Breast epithelium (tissue), 4 donors: ENCODE data around the gene ZNF681. TPM values are rescaled to one million over a fixed set of nuclear protein-coding genes. Genes with fewer than 3 reads are reported as not detected.
"Not testable (repeated sequence)": the region's sequence is repeated elsewhere in the genome, so short reads cannot be mapped to it uniquely, and the experiment has no call there.

Experiments
- DNase-seq, 2 donors: peaks; one replicate each; pipeline ENCODE4 v3.0.0-alpha.2; 2019; ENCODE audit warnings: low spot score in 2 of 2
- H3K27ac ChIP-seq, 2 donors: fragments of 200-600 bp; sonication (generic) in 1 of 2; one replicate each; pipeline ENCODE4 v1.5.1; 2016 to 2019; ENCODE audit warnings: mild to moderate bottlenecking in 1 of 2
- H3K27me3 ChIP-seq, 2 donors: fragments of 200-600 bp; sonication (generic) in 1 of 2; one replicate each; pipeline versions ENCODE4 v1.5.1 to v1.6.0; 2017 to 2019; ENCODE audit warnings: control low read depth in 1 of 2, mild to moderate bottlenecking in 1 of 2
- H3K36me3 ChIP-seq: fragments of 200-600 bp; one replicate; pipeline ENCODE4 v1.5.1; 2019
- H3K4me1 ChIP-seq, 2 donors: fragments of 200-600 bp; sonication (generic); one replicate each; pipeline ENCODE4 v1.5.1; 2016 to 2019; ENCODE audit warnings: control low read depth in 1 of 2
- H3K4me3 ChIP-seq, 3 donors: fragments of 200-600 bp; sonication (generic); 1 replicate in 2 of 3; 2 replicates in 1 of 3; pipeline ENCODE4 v1.5.1; 2016 to 2019; ENCODE audit warnings: mild to moderate bottlenecking in 3 of 3, moderate library complexity in 2 of 3
- H3K9me3 ChIP-seq, 2 donors: fragments of 200-600 bp; sonication (generic) in 1 of 2; one replicate each; pipeline ENCODE4 v1.5.1; 2016 to 2019; ENCODE audit warnings: control low read depth in 1 of 2
- POLR2A ChIP-seq: fragments of 450-650 bp; IDR thresholded peaks from one replicate; pipeline ENCODE4 v1.6.1; 2016; ENCODE audit warnings: antibody characterized with exemption, mild to moderate bottlenecking, moderate library complexity
- POLR2AphosphoS5 ChIP-seq, 3 donors: sonication (generic); formaldehyde crosslinking; IDR thresholded peaks; one replicate each; pipeline ENCODE4 v1.6.1; 2017; ENCODE audit warnings: antibody characterized with exemption in 3 of 3
- intact Hi-C: fragments of 100-400 bp; cut with DNase I; formaldehyde crosslinking; loops from one replicate; pipeline ENCODE4 v1.15.1; 2023; ENCODE audit warnings: low total_unique reads
- total RNA-seq, 3 donors: library from RNA; depleted of rRNA; stranded (reverse); fragments of >200 nt; gene quantifications; one replicate each; pipeline ENCODE4 v1.1.0, GENCODE V29; 2016
- TF ChIP-seq, protein P1 (sequence below), 3 donors: fragments of 450-650 bp; IDR thresholded peaks; one replicate each; pipeline ENCODE4 v1.5.1; 2016 to 2017; ENCODE audit warnings: antibody characterized with exemption in 3 of 3, mild to moderate bottlenecking in 3 of 3, moderate library complexity in 3 of 3

ZNF681 gene
- total RNA-seq, 3 donors from 2014 or later: 1.1 to 6.1 (median 2.6) TPM

DNA sequence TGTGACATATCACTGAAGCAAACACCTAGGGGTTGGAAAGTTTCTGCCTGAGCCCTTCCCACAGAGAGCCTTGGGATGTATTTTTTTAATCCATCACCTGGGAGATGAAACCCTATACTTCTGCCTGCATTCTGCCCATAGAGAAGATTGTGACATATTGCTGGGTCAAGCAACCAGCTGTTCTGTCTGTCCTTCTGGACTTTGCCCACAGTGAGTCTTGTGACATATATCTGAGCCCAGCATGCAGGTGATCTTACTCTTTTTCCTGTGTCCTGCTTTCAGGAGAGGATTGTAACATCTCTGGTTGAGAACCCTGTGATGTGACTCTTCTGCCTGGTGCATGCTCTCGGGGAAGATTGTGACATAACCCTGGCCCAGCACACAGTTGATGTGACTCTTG is 24.9 kb upstream of the ZNF681 start:
- intact Hi-C loops: no loop called here
- Histone ChIP-seq H3K4me1 (no peaks in the 10 kb centered on the region), H3K9me3 (no peaks in the 10 kb centered on the region), H3K27ac (no peak overlapping the region), H3K4me3 (no peak overlapping the region), H3K27me3 (no peaks in the 10 kb centered on the region), H3K36me3 (no peaks in the 10 kb centered on the region)
- DNase-seq: no peak
- TF ChIP-seq POLR2A (no peak), POLR2AphosphoS5 (IDR thresholded peaks at IDR 0.05) (no peak)
- TF ChIP-seq, protein P1, sequence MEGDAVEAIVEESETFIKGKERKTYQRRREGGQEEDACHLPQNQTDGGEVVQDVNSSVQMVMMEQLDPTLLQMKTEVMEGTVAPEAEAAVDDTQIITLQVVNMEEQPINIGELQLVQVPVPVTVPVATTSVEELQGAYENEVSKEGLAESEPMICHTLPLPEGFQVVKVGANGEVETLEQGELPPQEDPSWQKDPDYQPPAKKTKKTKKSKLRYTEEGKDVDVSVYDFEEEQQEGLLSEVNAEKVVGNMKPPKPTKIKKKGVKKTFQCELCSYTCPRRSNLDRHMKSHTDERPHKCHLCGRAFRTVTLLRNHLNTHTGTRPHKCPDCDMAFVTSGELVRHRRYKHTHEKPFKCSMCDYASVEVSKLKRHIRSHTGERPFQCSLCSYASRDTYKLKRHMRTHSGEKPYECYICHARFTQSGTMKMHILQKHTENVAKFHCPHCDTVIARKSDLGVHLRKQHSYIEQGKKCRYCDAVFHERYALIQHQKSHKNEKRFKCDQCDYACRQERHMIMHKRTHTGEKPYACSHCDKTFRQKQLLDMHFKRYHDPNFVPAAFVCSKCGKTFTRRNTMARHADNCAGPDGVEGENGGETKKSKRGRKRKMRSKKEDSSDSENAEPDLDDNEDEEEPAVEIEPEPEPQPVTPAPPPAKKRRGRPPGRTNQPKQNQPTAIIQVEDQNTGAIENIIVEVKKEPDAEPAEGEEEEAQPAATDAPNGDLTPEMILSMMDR (IDR thresholded peaks at IDR 0.05): no peak

DNA sequence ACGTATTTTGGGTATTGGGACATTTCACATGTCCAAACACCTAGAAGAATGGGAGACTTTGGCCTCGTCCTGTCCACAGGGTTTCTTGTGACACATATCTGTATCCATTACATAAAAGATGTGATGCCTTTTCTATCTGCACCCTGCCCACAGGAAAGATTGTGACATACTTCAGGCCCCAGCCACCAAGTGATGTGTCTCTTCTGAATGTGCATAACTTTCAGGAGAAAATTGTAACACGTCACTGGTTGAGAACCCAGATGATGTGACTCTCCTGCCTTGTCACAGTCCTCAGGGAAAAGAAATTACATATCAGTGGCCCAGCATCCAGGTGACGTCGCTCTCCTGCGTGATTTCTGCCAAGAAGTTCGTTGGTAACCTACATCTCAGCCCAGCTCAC is 21.0 kb upstream of the ZNF681 start:
- no peaks in the 10 kb centered on the region for H3K4me1 ChIP-seq
- no peak overlapping the region for H3K4me3 ChIP-seq
- no peak overlapping the region for H3K27ac ChIP-seq
- no peak for TF ChIP-seq POLR2A
- TF ChIP-seq, protein P1 (IDR thresholded peaks at IDR 0.05): no peak
- TF ChIP-seq POLR2AphosphoS5 (IDR thresholded peaks at IDR 0.05): no peak
- intact Hi-C loops: no loop called here
- no peak for DNase-seq
- H3K36me3 ChIP-seq: no peaks in the 10 kb centered on the region
- H3K27me3 ChIP-seq: no peaks in the 10 kb centered on the region
- H3K9me3 ChIP-seq: no peaks in the 10 kb centered on the region

- no peak for DNase-seq
- intact Hi-C loops: no loop called here
- no peaks in the 10 kb centered on the region for H3K9me3 ChIP-seq
- H3K36me3 ChIP-seq: no peaks in the 10 kb centered on the region
- no peak overlapping the region for H3K27ac ChIP-seq
- H3K4me1 ChIP-seq: no peaks in the 10 kb centered on the region
- no peaks in the 10 kb centered on the region for H3K27me3 ChIP-seq
- TF ChIP-seq POLR2A: no peak
- TF ChIP-seq, protein P1 (IDR thresholded peaks at IDR 0.05): no peak
- TF ChIP-seq POLR2AphosphoS5 (IDR thresholded peaks at IDR 0.05): no peak
- no peak overlapping the region for H3K4me3 ChIP-seq
These were observed 19.9 kb upstream of the ZNF681 start for GRCh38 chr19:23778566-23778965.

DNA sequence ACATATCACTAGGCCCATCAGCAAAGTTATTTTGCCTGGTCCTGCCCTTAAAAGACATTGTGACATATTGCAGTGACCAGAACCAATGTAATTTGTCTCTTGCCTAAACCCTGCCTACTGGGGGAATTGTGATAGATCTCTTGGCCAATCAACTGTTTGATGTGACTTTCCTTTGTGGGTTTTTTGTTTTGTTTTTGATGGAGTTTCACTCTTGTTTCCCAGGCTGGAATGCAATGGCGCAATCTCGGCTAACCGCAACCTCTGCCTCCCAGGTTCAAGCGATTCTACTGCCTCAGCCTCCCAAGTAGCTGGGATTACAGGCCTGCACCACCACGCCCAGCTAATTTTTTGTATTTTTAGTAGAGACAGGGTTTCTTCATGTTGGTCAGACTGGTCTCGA is 19.3 kb upstream of the ZNF681 start:
- H3K4me1 ChIP-seq, DNase-seq, H3K9me3 ChIP-seq, H3K36me3 ChIP-seq, H3K27me3 ChIP-seq, H3K4me3 ChIP-seq, intact Hi-C loops, H3K27ac ChIP-seq: not testable (repeated sequence)

DNA sequence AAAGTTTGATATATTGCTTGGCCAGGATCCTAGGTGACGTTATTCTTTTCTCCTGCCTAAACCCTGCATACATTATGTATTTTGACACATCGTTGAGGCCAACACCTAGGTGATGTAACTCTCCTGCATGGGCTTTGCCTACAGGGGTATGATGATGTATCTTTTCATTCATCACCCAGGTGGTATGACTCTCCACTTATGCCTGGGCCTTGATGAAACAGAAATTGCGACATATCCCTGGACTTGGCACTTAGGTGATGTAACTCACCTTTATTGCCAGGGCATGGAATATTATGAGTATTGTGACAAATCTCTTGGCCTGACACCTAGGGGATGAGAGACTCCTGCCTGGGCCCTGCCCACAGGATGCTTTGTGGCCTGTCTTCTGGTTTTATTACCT is 18.5 kb upstream of the ZNF681 start:
- intact Hi-C loops: no loop called here
- TF ChIP-seq POLR2AphosphoS5 (IDR thresholded peaks at IDR 0.05) (no peak), POLR2A (no peak)
- TF ChIP-seq, protein P1 (IDR thresholded peaks at IDR 0.05): no peak
- no peak overlapping the region for H3K27ac ChIP-seq
- no peaks in the 10 kb centered on the region for H3K4me1 ChIP-seq
- H3K4me3 ChIP-seq: no peak overlapping the region
- no peaks in the 10 kb centered on the region for H3K9me3 ChIP-seq
- H3K27me3 ChIP-seq: no peaks in the 10 kb centered on the region
- H3K36me3 ChIP-seq: no peaks in the 10 kb centered on the region
- DNase-seq: no peak
